ENCODE results near the gene OR52A1.
"Not testable (repeated sequence)": the region's sequence is repeated elsewhere in the genome, so short reads cannot be mapped to it uniquely, and the experiment has no call there.

Gene OR52A1

GRCh38 chr11:5178046-5178837 lies 23.7 kb upstream of the OR52A1 start:
- no peak for TF ChIP-seq POLR2AphosphoS5 (IDR thresholded peaks at IDR 0.05; ENCODE audit: borderline replicate concordance, low read depth, low read length)
- TF ChIP-seq EZH2 (IDR thresholded peaks at IDR 0.05): no peak
- no peak for TF ChIP-seq FOXP2 (optimal IDR thresholded peaks at IDR 0.05; ENCODE audit: control extremely low read depth, extremely low read length, insufficient read depth)
- H3K9me3 ChIP-seq (ENCODE audit: low read depth, low read length): no peaks in the 10 kb centered on the region
- no peaks in the 10 kb centered on the region for H3K36me3 ChIP-seq (ENCODE audit: insufficient read depth, low read length)
- no peak for DNase-seq (ENCODE audit: low read depth, low spot score)
- no peak overlapping the region for H3K9ac ChIP-seq (ENCODE audit: insufficient read length)
- H3K4me3 ChIP-seq: no peak overlapping the region
- no peak overlapping the region for H3K27ac ChIP-seq

DNA sequence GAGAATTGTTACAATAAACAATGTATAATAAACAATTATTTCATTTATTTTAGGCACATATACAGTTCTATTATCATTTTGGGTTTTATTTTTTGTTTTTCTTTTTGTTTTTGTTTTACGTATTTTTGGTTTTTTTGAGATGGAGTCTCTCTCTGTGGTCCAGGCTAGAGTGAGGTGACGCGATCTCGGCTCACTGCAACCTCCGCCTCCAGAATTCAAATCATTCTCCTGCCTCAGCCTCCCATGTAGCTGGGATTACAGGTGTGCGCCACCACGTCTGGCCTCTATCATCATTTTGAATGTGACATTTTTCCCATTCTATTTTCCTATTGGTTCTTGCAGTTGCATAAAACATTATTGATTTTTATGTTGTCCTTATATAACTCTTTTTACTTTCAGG lies 20.4 kb upstream of the OR52A1 start:
- Histone ChIP-seq H3K9ac (ENCODE audit: insufficient read length) (no peak overlapping the region), H3K27ac (no peak overlapping the region), H3K9me3 (ENCODE audit: low read depth, low read length) (no peaks in the 10 kb centered on the region), H3K36me3 (ENCODE audit: insufficient read depth, low read length) (no peaks in the 10 kb centered on the region), H3K4me3 (no peak overlapping the region)
- no peak for DNase-seq (ENCODE audit: low read depth, low spot score)
- TF ChIP-seq FOXP2 (optimal IDR thresholded peaks at IDR 0.05; ENCODE audit: control extremely low read depth, extremely low read length, insufficient read depth): no peak
- TF ChIP-seq POLR2AphosphoS5 (IDR thresholded peaks at IDR 0.05; ENCODE audit: borderline replicate concordance, low read depth, low read length): no peak
- no peak for TF ChIP-seq EZH2 (IDR thresholded peaks at IDR 0.05)

GRCh38 chr11:5171856-5172255 lies 17.3 kb upstream of the OR52A1 start:
- Histone ChIP-seq H3K36me3 (ENCODE audit: insufficient read depth, low read length) (no peaks in the 10 kb centered on the region), H3K9ac (ENCODE audit: insufficient read length) (no peak overlapping the region), H3K9me3 (ENCODE audit: low read depth, low read length) (no peaks in the 10 kb centered on the region), H3K4me3 (no peak overlapping the region), H3K27ac (no peak overlapping the region)
- TF ChIP-seq FOXP2 (optimal IDR thresholded peaks at IDR 0.05; ENCODE audit: control extremely low read depth, extremely low read length, insufficient read depth) (no peak), EZH2 (IDR thresholded peaks at IDR 0.05) (no peak), POLR2AphosphoS5 (IDR thresholded peaks at IDR 0.05; ENCODE audit: borderline replicate concordance, low read depth, low read length) (no peak)
- no peak for DNase-seq (ENCODE audit: low read depth, low spot score)

DNA sequence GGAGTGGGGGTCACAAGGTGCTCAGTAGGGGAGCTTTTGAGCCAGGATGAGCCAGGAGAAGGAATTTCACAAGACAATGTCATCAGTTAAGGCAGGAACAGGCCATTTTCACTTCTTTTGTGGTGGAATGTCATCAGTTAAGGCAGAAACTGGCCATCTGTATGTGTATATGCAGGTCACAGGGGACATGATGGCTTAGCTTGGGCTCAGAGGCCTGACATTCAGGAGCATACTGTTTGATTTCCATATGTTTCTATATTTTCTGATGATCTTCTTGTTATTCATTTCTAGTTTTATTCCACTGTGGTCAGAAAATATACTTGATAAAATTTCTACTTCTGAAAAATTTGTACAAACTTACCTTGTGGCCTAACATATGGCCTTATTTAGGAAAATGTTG lies 11.3 kb upstream of the OR52A1 start:
- H3K36me3 ChIP-seq (ENCODE audit: insufficient read depth, low read length); H3K9ac ChIP-seq (ENCODE audit: insufficient read length); H3K9me3 ChIP-seq (ENCODE audit: low read depth, low read length); H3K4me3 ChIP-seq; H3K27ac ChIP-seq; DNase-seq (ENCODE audit: low read depth, low spot score): not testable (repeated sequence)

- not testable (repeated sequence) for H3K36me3 ChIP-seq (ENCODE audit: insufficient read depth, low read length); DNase-seq (ENCODE audit: low read depth, low spot score); H3K27ac ChIP-seq; H3K9me3 ChIP-seq (ENCODE audit: low read depth, low read length); H3K4me3 ChIP-seq; H3K9ac ChIP-seq (ENCODE audit: insufficient read length)
Measured at GRCh38 chr11:5164807-5165206, 10.2 kb upstream of the OR52A1 start.

GRCh38 chr11:5161045-5161444 lies 6.5 kb upstream of the OR52A1 start:
- not testable (repeated sequence) for H3K27ac ChIP-seq; H3K9me3 ChIP-seq (ENCODE audit: low read depth, low read length); H3K9ac ChIP-seq (ENCODE audit: insufficient read length); H3K4me3 ChIP-seq; DNase-seq (ENCODE audit: low read depth, low spot score); H3K36me3 ChIP-seq (ENCODE audit: insufficient read depth, low read length)

DNA sequence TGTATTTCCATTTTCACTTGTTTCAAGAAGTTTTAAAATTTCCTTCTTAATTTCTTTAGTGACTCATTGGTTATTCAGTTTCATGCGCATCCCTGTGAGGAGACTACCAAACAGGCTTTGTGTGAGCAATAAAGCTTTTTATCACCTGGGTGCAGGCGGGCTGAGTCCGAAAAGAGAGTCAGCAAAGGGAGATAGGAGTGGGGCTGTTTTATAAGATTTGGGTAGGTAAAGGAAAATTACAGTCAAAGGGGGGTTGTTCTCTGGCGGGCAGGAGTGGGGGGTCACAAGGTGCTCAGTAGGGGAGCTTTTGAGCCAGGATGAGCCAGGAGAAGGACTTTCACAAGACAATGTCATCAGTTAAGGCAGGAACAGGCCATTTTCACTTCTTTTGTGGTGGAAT lies 5.7 kb upstream of the OR52A1 start:
- not testable (repeated sequence) for H3K36me3 ChIP-seq (ENCODE audit: insufficient read depth, low read length); H3K27ac ChIP-seq; H3K4me3 ChIP-seq; DNase-seq (ENCODE audit: low read depth, low spot score); H3K9ac ChIP-seq (ENCODE audit: insufficient read length); H3K9me3 ChIP-seq (ENCODE audit: low read depth, low read length)

GRCh38 chr11:5159806-5160205 lies 5.2 kb upstream of the OR52A1 start:
- H3K9me3 ChIP-seq (ENCODE audit: low read depth, low read length): no peaks in the 10 kb centered on the region
- no peak overlapping the region for H3K9ac ChIP-seq (ENCODE audit: insufficient read length)
- no peak overlapping the region for H3K4me3 ChIP-seq
- H3K36me3 ChIP-seq (ENCODE audit: insufficient read depth, low read length): no peaks in the 10 kb centered on the region
- no peak overlapping the region for H3K27ac ChIP-seq
- no peak for TF ChIP-seq EZH2 (IDR thresholded peaks at IDR 0.05)
- no peak for TF ChIP-seq POLR2AphosphoS5 (IDR thresholded peaks at IDR 0.05; ENCODE audit: borderline replicate concordance, low read depth, low read length)
- no peak for TF ChIP-seq FOXP2 (optimal IDR thresholded peaks at IDR 0.05; ENCODE audit: control extremely low read depth, extremely low read length, insufficient read depth)
- DNase-seq (ENCODE audit: low read depth, low spot score): no peak

GRCh38 chr11:5153574-5154431 lies 754 bp downstream of the OR52A1 start:
- H3K27ac ChIP-seq: no peak overlapping the region
- H3K4me3 ChIP-seq: no peak overlapping the region
- TF ChIP-seq POLR2AphosphoS5 (IDR thresholded peaks at IDR 0.05; ENCODE audit: borderline replicate concordance, low read depth, low read length) (no peak), EZH2 (IDR thresholded peaks at IDR 0.05) (no peak), FOXP2 (optimal IDR thresholded peaks at IDR 0.05; ENCODE audit: control extremely low read depth, extremely low read length, insufficient read depth) (no peak)
- no peaks in the 10 kb centered on the region for H3K36me3 ChIP-seq (ENCODE audit: insufficient read depth, low read length)
- no peak overlapping the region for H3K9ac ChIP-seq (ENCODE audit: insufficient read length)
- DNase-seq (ENCODE audit: low read depth, low spot score): no peak
- no peaks in the 10 kb centered on the region for H3K9me3 ChIP-seq (ENCODE audit: low read depth, low read length)

Data from SK-N-MC (cell line).